ENCODE data around the gene PRPF6. TPM values are rescaled to one million over a fixed set of nuclear protein-coding genes. Genes with fewer than 3 reads are reported as not detected.

The PRPF6 gene
- total and polyA plus RNA-seq, 9 donors: 42.8 to 64.4 (median 57.6) TPM

Other genes with a start within 250 kb of the PRPF6 start
- 6.4 TPM for gene LIME1, start 244.5 kb upstream of the PRPF6 start, total RNA-seq
- 1 to 10 TPM; 2.5 to 8.1 (median 4.8) TPM for gene LIME1, start 244.5 kb upstream of the PRPF6 start, polyA plus RNA-seq (ENCODE audit: insufficient read depth in 1 of 8, insufficient read length in 8 of 8, low replicate concordance in 1 of 8)
- gene SLC2A4RG, start 241.4 kb upstream of the PRPF6 start, total RNA-seq: 58.2 TPM
- 100 to 1,000 TPM; 112 to 160 (median 133) TPM for gene SLC2A4RG, start 241.4 kb upstream of the PRPF6 start, polyA plus RNA-seq (ENCODE audit: insufficient read depth in 1 of 8, insufficient read length in 8 of 8, low replicate concordance in 1 of 8)
- gene ZBTB46, start 149.9 kb upstream of the PRPF6 start, total RNA-seq: 20.7 TPM
- 10 to 100 TPM; 14.2 to 20.9 (median 18.2) TPM for gene ZBTB46, start 149.9 kb upstream of the PRPF6 start, polyA plus RNA-seq (ENCODE audit: insufficient read depth in 1 of 8, insufficient read length in 8 of 8, low replicate concordance in 1 of 8)
- gene ABHD16B, start 119.6 kb upstream of the PRPF6 start, total RNA-seq: not detected
- not detected for gene ABHD16B, start 119.6 kb upstream of the PRPF6 start, polyA plus RNA-seq (ENCODE audit: insufficient read depth in 1 of 8, insufficient read length in 8 of 8, low replicate concordance in 1 of 8)
- gene TPD52L2, start 115.9 kb upstream of the PRPF6 start, total RNA-seq: 48.9 TPM
- gene TPD52L2, start 115.9 kb upstream of the PRPF6 start, polyA plus RNA-seq (ENCODE audit: insufficient read depth in 1 of 8, insufficient read length in 8 of 8, low replicate concordance in 1 of 8): 10 to 100 TPM; 69.0 to 86.7 (median 79.4) TPM
- gene DNAJC5, start 86.0 kb upstream of the PRPF6 start, total RNA-seq: 29.7 TPM
- gene DNAJC5, start 86.0 kb upstream of the PRPF6 start, polyA plus RNA-seq (ENCODE audit: insufficient read depth in 1 of 8, insufficient read length in 8 of 8, low replicate concordance in 1 of 8): 10 to 100 TPM; 26.8 to 37.9 (median 32.4) TPM
- 24.8 TPM for gene UCKL1, start 24.7 kb upstream of the PRPF6 start, total RNA-seq
- gene UCKL1, start 24.7 kb upstream of the PRPF6 start, polyA plus RNA-seq (ENCODE audit: insufficient read depth in 1 of 8, insufficient read length in 8 of 8, low replicate concordance in 1 of 8): 10 to 100 TPM; 31.2 to 56.5 (median 44.5) TPM
- 15.5 TPM for gene ZNF512B, start 11.2 kb upstream of the PRPF6 start, total RNA-seq
- 10 to 100 TPM; 20.1 to 34.0 (median 28.0) TPM for gene ZNF512B, start 11.2 kb upstream of the PRPF6 start, polyA plus RNA-seq (ENCODE audit: insufficient read depth in 1 of 8, insufficient read length in 8 of 8, low replicate concordance in 1 of 8)
- gene SAMD10, start 1.5 kb upstream of the PRPF6 start, total RNA-seq: 1.5 TPM
- 1 to 10 TPM; 2.4 to 4.4 (median 3.8) TPM for gene SAMD10, start 1.5 kb upstream of the PRPF6 start, polyA plus RNA-seq (ENCODE audit: insufficient read depth in 1 of 8, insufficient read length in 8 of 8, low replicate concordance in 1 of 8)
- 0.84 TPM for gene C20orf204, start 55.0 kb downstream of the PRPF6 start, total RNA-seq
- 1 to 10 TPM in 3 of 8 donors, under 1 TPM in 5; 0.52 to 1.5 (median 0.94) TPM for gene C20orf204, start 55.0 kb downstream of the PRPF6 start, polyA plus RNA-seq (ENCODE audit: insufficient read depth in 1 of 8, insufficient read length in 8 of 8, low replicate concordance in 1 of 8)
- gene SOX18, start 68.5 kb downstream of the PRPF6 start, total RNA-seq: 2.2 TPM
- gene SOX18, start 68.5 kb downstream of the PRPF6 start, polyA plus RNA-seq (ENCODE audit: insufficient read depth in 1 of 8, insufficient read length in 8 of 8, low replicate concordance in 1 of 8): 10 to 100 TPM in 6 of 8 donors, 1 to 10 TPM in 2; 8.7 to 15.7 (median 11.2) TPM
- 24.6 TPM for gene TCEA2, start 82.1 kb downstream of the PRPF6 start, total RNA-seq
- gene TCEA2, start 82.1 kb downstream of the PRPF6 start, polyA plus RNA-seq (ENCODE audit: insufficient read depth in 1 of 8, insufficient read length in 8 of 8, low replicate concordance in 1 of 8): 10 to 100 TPM; 43.1 to 60.1 (median 46.9) TPM
- 5.2 TPM for gene RGS19, start 98.4 kb downstream of the PRPF6 start, total RNA-seq
- 10 to 100 TPM in 1 of 8 donors, 1 to 10 TPM in 7; 4.9 to 10.4 (median 7.2) TPM for gene RGS19, start 98.4 kb downstream of the PRPF6 start, polyA plus RNA-seq (ENCODE audit: insufficient read depth in 1 of 8, insufficient read length in 8 of 8, low replicate concordance in 1 of 8)
- 0.93 TPM for gene OPRL1, start 99.0 kb downstream of the PRPF6 start, total RNA-seq
- gene OPRL1, start 99.0 kb downstream of the PRPF6 start, polyA plus RNA-seq (ENCODE audit: insufficient read depth in 1 of 8, insufficient read length in 8 of 8, low replicate concordance in 1 of 8): 1 to 10 TPM in 6 of 8 donors, under 1 TPM in 2; 0.93 to 1.4 (median 1.3) TPM
- 0.27 TPM for gene LKAAEAR1, start 103.3 kb downstream of the PRPF6 start, total RNA-seq
- gene LKAAEAR1, start 103.3 kb downstream of the PRPF6 start, polyA plus RNA-seq (ENCODE audit: insufficient read depth in 1 of 8, insufficient read length in 8 of 8, low replicate concordance in 1 of 8): under 1 TPM in 3 of 8 donors, not detected in 5; 0.27 to 0.28 (median 0.27) TPM
- not detected for gene NPBWR2, start 126.4 kb downstream of the PRPF6 start, total RNA-seq
- gene NPBWR2, start 126.4 kb downstream of the PRPF6 start, polyA plus RNA-seq (ENCODE audit: insufficient read depth in 1 of 8, insufficient read length in 8 of 8, low replicate concordance in 1 of 8): not detected
- 0.09 TPM for gene MYT1, start 183.3 kb downstream of the PRPF6 start, total RNA-seq
- under 1 TPM; 0.04 to 0.30 (median 0.09) TPM for gene MYT1, start 183.3 kb downstream of the PRPF6 start, polyA plus RNA-seq (ENCODE audit: insufficient read depth in 1 of 8, insufficient read length in 8 of 8, low replicate concordance in 1 of 8)